ENCODE measurements around the gene SNX13.

The SNX13 gene, protein sequence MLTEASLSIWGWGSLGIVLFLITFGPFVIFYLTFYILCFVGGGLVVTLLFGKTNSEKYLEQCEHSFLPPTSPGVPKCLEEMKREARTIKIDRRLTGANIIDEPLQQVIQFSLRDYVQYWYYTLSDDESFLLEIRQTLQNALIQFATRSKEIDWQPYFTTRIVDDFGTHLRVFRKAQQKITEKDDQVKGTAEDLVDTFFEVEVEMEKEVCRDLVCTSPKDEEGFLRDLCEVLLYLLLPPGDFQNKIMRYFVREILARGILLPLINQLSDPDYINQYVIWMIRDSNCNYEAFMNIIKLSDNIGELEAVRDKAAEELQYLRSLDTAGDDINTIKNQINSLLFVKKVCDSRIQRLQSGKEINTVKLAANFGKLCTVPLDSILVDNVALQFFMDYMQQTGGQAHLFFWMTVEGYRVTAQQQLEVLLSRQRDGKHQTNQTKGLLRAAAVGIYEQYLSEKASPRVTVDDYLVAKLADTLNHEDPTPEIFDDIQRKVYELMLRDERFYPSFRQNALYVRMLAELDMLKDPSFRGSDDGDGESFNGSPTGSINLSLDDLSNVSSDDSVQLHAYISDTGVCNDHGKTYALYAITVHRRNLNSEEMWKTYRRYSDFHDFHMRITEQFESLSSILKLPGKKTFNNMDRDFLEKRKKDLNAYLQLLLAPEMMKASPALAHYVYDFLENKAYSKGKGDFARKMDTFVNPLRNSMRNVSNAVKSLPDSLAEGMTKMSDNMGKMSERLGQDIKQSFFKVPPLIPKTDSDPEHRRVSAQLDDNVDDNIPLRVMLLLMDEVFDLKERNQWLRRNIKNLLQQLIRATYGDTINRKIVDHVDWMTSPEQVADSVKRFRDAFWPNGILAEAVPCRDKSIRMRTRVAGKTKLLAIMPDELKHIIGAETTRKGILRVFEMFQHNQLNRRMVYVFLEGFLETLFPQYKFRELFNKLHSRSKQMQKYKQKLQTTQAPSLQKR

DNA sequence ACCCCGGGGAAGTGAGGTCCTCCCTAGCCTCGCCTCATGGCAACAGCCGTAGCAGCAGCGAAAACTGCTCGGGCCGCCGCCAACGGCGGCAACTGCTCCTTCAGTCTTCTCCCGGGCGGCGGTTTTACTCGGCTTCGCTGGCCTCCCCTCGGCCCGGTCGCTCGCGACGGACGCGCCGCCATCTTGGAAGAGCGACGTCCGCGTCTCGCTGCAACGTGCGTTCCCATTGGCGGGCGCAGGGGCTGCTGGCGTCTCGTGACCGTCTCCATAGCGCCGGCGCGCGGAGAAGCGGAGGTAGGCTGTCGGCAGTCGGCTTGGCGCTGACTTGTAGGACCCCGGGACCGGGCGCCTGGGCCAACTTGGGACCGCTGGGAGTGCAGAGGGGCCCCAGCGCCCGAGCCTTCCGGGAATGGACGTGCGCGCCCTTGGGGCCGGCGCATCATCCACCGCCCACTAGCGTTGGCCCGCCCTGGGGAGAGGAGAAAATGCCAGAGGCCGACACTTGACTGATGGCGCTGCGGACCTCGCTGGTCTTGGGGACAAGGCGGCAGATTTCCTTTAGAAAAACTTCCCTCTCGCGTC is at the start of gene SNX13:
Gene SNX13 (minus strand): TSS at position 193 of the 582 bp plus-strand sequence. CDS start 199 bp downstream, outside the sequence.
- peak; percentile 99 for DNase-seq

DNA sequence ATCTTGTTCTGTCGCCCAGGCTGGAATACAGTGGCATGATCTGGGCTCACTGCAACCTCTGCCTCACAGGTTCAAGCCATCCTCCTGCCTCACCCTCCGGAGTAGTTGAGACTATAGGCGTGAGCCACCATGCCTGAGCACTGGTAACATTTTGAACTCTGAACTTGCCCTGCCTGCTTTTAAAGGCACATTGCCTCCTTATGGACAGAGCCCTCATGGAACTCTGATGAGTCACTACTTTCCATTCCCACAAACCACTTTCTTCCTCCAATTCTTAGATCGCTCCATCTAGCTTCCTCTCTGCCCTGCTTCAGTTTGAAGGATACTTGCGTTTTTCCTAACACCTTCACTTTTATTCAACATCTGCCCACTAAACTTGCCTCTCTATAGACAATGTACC is 49.3 kb upstream of the SNX13 start:
- DNase-seq = peak; percentile 53

DNA sequence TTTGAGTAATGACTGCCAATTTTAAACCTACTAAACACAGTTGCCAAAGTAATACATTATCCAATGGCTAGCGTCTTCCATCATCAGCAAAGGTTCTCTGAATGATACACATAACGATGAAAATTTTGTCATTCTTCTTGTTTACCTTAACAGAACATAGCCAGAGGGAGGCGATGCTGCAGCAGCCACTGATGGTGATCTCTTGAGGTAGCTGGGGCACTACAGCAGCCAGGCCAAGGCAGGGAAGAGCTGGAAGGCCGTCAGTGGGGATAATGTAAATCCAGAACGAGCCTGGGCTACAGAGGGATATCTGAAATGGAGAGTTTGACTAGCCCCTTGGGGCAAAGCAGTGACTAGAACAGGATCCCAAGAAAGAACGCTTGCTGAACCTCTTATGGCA is 48.6 kb upstream of the SNX13 start:
- no peak for DNase-seq

DNA sequence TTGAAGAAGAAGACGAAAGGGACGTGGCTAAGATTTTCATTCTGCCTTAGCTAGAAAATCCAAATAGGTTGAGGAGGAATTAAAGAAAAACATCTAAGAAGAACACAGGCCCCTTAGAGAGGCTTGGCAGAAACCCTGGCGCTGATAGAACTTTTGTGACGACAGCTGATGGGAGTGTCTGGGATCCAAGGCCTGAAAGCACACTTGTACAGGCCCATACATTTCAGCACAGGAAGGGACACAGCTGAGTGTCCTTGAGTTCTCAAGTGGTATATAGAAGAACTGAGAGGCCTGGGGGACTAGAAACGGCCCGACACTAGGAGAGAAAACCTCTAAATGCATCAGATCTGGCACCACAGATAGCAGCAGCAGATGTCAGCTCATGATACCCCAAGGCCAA is 47.8 kb upstream of the SNX13 start:
- no peak for DNase-seq

DNA sequence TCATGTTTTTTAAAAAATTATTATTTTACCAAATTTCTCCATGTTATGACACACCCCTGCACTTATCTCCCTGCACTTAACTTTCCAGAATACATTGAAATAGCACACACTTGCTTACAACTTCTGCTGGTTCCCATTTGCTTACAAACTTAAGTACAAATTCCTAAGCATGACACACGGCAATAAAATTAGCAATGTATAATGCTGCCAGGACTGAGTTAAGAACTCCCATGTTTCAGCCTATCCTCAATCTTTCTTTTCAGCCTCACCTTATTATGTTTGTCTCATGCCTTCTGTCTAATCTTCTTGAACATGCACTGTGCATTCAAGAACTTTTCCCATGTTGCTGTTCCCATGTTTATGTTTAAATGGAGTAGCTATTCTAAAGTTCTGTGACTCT is 46.6 kb upstream of the SNX13 start:
- DNase-seq = peak; percentile 94

DNA sequence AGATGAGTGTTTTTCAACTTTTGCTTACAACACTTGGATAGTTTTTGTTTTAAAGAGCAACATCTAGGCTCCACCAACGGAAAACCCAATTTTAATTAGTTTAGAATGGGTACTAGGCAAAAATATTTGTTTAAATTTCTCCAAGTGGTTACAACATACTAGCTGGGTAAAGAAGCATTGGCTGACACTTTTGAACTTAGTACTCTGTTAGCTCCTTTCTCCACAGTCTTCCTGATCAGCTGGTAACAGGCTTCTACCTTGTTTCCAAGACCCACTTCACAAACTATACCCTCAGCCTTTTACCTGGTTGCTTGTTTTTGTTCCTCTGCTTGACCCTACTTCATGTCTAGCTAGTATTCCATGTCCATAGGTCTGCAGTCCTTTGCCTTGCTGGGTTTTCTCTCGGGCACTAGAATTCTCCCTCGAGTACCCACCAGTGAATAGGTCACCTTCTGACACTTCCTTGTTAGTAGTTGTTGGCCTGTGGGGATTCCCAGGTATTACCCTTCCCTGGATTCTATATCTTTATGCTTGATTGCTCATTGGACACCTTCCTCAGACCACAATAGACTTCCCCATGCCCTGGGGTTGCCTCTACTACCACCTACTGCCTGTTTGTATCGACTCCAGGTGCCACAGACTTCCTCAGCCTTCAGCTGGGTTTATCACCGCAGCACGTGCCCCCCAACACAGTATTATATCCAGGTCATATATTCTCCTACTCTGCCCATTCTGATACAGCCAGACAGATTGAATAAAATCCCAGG is 45.4 kb upstream of the SNX13 start:
- DNase-seq = no peak

DNA sequence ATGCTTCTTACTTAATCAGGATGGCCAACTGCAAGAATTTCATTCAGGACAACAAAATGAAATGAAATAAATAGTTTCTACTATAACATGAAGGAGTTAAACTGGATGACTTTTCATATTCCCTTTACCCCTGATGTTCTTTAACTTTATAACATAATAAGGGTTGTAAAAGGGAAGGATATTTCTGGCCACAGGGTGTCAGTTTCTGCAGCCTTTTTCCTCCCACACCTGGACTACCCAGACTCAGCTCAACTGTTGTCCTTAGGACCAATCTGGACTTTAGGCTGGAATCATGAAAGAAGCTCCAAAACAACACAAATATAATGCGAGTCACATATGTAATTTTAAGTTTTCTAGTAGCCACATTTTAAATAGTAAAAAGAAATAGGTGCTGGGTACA is 44.0 kb upstream of the SNX13 start:
- no peak for DNase-seq

DNA sequence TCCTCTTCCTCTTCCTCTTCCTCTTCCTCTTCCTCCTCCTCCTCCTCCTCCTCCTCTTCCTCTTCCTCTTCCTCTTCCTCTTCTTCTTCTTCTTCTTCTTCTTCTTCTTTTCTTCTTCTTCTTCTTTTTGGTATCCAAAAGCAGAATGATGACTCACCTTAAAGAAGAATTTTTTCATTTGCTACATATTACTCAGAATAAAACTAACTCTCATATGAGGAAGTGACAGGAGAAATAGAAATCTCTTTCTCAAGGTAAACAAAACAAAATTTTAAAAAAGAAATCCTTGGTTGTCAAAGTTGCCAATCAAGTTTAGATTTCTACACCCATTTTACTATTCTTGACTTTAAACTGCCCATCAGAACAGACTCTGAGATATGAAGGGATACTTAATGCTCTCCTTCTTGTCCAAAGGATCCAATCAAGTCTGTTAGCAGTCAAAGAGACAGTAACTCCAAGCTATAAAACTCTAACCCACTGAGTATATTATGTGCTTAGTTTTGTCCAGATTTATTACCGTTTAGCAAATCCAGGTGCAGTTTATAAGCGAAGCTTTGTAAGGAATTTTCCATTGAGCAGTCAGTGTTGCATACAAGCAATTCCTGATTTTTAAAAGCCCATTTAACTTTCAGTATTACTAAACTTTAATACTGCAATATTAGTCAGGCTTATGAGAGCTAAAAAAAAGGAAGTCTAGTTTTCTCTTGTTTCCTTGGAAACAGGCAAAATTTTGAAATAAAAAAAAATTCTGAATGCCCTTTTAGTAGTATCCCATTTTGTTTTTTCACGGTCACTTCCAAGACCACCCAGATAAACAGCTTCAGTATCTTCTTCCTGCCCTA is 43.1 kb upstream of the SNX13 start:
- DNase-seq = no peak

DNA sequence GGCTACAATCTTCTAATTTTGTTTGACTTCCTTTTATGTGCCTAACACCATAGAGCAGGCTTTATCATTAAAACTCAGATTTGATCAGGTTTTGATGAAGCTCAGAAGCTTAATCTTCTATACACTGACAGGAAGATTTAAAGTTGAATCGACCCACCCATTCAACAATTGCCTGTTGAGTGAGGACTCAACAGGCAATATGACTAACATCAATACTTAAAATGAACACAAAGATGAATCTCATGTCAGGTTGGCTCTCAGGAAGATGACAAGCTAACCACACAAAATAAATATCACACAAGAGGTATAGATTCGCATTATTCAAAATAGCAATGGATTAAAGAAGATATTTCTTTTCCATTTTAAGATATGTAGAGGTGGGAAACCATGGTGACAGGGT is 36.7 kb upstream of the SNX13 start:
- no peak for DNase-seq

DNA sequence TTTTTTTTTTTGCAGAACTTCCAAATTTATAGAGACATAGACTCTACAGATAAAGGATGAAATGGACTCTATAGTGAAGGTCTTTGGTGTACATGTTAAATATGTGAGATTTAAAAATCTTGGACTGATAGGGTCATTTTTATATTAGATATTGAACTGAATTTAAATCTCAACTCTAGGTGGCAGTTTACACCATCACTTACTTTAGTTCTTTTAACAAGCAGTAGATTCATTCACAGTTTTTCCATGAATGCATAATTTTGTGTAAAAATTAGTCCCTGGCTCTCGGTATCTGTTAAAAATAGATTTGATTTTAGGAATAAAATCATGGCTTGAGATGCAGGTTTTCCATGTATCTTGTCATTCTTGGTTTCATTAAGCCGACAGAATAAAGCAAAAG is 31.1 kb upstream of the SNX13 start:
- DNase-seq = no peak

DNA sequence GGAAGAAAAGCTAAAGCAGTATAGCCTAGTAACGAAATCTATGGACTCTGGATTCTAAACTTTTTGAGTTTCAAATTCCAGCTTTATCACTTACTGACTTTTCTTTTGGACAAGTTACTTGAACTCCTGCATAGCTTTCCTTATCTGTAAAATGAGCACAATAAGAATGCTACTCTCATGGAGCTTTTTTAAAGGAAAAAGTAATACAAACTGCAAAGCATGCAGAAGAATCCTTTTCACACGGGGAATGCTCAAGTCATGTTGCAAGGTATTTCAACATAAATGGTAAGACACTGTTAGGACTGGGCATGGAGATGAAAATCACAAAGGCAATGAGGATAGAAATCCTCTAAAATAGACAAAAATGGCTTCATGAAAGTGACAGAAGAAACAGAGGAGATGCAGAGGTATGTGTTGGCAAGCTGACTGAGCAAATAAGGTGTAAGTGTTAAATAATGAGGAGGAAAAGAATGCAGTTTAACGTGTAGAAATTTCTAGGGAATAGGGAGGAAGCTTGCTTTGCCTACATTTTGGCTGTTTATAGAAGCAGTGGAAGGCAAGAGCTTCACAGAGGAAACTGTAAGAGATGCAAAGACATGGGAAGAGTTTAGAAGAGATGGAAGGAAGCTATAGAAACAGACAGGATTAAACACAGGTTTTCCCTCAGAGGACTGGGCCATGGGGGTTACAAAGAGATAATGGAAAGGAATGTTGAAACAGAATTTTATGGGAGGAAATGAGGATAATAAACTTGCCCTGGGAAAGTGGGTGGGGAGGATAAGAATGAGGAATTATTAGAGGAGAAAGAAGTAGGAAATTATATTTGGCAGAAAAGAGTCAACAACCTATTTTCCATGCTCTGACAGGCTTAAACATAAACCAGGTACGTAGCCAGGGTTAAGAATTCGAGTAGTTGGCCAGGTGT is 28.8 kb upstream of the SNX13 start:
- DNase-seq = peak; percentile 48

DNA sequence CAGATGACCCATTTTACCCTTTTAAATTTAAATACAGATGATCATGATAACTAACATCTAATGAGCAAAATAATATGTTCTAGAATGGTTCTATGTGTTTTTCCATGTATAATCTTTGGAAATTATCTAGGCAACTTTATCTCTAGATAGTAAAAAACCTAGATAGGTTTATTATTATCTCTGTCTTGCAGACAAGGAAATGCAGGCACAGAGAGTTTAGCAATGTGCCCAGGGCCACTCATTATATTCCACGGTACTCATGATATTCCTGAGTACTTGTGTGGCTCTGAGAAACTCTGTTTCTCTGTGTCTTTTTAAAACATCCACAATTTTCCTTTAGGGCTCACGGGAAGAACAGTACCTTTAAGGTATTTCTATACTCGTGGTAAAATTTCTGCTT is 26.4 kb upstream of the SNX13 start:
- no peak for DNase-seq

DNA sequence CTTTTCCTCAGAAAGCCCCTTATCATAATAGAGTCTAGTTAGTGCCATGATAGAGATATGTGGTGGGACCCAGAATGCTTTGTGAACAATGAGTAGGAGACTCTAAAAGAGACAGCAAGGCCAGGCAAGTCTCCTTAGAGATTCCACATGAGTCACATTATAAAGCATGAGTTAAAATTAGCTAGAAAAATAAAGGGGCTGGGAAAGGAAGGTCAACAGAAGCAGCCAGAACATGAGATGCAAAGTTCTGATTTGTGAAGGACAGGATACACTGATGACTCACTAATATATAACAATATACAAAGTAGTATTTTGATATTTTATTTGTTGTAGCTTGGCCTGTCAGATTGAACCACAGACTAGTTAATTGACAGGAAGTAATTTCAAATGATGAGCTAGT is 25.3 kb upstream of the SNX13 start:
- DNase-seq = peak; percentile 44

DNA sequence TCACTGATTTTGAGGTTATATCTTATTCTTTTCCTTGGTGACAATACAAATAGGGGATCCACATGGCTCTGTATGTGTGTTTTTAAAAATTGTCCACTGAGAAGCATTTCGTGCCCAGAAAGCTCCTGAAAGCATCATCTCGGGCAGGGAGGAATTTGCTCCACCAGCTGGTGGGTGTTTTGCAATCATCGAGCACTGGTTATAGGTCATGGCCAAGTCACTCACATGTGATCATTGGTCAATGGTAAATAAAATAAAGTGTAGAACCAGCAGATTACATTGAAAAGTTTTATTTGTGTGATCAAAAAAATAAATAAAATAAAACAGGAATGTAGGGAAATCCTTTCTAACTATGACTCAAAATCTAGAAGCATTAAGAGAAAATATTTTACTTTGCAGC is 23.0 kb upstream of the SNX13 start:
- DNase-seq = no peak

DNA sequence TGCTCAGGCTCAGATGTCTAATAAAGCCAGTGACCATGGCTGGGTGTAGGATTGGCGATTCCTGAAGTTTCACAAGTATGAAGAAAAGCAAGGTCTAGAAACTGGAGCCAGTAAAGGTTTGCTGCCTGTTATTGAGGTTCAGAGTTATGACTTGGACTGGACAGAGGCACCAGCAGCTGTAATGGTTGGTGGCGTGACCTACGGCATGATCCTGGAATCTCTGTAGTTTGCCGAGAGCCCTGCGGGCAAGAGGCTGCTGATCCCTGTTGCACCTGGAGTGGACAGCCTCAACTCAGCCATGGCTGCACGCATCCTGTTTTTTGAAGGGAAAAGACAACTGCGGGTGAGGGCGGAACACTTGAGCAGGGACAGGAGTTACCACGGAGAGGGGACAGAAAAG is 22.4 kb upstream of the SNX13 start:
- no peak for DNase-seq

DNA sequence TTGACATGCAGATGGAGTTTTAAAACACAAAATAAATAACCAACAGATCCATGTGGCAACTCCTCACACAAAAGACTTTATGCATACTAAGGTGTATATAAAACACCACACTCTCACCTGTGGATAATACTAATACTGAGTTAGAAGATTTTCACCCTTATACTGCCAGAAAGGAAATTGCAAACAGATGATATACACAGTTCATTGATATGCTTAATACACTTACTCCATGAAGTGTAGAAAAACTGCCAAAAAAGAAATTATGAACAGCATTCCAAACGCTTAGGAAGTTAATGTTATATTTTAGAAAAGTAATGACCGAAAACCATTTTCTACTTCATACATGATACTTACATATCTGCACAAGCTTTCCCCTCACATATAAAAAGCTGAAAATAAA is 17.6 kb upstream of the SNX13 start:
- no peak for DNase-seq

DNA sequence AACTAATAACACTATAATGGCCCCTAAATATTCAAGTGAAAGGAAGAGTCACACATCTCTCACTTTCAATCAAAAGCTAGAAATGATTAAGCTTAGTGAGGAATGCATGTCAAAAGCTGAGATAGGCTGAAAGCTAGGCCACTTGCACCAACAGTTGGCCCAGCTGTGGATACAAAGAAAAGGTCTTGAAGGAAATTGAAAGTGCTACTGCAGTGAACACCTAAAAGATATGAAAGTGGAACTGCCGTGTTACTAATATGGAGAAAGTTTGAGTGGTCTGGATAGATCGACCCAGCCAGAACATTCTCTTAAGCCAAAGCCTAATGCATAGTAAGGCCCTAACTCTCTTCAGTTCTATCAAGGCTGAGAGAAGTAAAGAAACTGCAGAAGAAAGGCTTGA is 12.1 kb upstream of the SNX13 start:
- DNase-seq = no peak

DNA sequence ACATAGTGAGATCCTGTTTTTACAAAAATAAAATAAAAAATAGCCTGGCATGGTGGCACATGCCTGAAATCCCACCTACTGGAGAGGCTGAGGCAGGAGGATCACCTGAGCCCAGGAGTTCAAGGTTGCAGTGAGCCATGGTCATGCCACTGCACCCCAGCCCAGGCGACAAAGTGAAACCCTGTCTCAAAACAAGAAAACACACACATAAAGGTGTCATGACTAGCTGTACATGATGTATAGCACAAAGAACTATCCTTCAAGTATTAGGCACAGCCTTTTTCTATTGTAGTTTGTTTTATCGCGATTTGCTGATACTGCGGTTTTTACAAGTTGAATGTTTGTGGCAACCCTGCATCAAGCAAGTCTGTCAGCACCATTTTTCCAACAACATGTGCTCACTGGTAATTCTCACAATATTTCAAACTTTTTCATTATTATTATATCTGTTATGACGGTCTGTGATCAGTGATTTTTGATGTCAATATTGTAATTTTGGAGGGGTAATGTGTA is 11.5 kb upstream of the SNX13 start:
- DNase-seq = no peak

DNA sequence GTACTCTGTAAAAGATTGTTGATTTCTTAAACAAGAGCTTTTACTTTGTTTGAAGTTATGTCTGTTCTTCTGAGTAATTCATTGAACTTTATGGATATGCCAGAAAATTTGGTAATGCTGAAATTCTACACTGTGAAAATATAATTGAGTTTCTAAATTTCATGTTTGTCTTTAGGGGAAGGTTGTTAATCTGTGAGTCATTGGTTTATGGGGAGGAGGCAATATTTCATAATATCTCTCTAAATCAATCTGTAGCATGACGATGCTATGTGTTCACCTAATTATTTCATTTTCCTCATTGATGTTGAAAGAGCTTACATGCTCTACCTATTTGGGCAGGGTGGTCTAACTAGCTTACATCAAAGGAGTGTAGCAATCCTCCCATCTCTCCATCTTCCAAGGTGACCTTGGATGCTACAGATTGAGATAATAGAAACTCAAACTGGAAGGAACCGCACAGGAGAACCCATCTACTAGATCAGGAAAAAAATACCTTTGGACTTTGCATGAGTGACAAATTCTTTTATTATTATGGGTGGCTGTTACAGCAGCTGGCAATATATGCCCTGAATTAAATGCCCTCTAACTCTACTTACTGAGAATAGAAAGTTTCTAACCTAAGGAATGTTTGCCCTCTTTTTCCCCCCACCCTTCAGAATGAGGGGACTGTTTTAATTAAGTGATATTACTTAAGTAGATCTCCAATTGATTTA is 8.4 kb upstream of the SNX13 start:
- no peak for DNase-seq

DNA sequence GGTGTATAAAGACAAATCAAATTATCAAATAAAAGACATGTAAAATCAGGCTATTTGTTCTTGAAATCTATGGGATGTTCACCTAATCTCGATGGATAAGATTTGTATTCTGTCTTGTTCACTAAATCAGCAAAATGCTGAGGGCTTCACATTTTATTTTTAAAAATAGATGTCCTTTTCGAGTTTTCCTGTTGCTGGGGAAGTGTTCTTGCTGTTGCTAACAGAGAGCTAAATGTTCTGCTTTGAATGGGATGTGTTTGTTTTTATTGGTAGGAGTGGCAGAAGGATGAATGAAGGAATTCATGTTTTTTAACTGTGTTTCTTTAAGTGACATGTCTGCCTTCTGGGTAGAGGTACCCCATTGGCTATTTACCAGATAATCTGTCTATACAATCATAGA is 7.3 kb upstream of the SNX13 start:
- DNase-seq = no peak

Data from NCI-H226 (cell line).